OCI-M1 (cell line): ENCODE results near the gene C9orf43.
"Not testable (repeated sequence)": the region's sequence is repeated elsewhere in the genome, so short reads cannot be mapped to it uniquely, and the experiment has no call there.

ENCODE experiments used
- DNase-seq: peaks from one replicate; lab custom pipeline; 2025; lab: John Stamatoyannopoulos, UW

C9orf43 gene

GRCh38 chr9:113421726-113422125 lies 11.2 kb downstream of the C9orf43 start:
- DNase-seq: no peak

- no peak for DNase-seq
These were observed 14.5 kb downstream of the C9orf43 start for GRCh38 chr9:113425072-113425471.

- no peak for DNase-seq
These were observed 16.2 kb downstream of the C9orf43 start for GRCh38 chr9:113426701-113427100.

DNA sequence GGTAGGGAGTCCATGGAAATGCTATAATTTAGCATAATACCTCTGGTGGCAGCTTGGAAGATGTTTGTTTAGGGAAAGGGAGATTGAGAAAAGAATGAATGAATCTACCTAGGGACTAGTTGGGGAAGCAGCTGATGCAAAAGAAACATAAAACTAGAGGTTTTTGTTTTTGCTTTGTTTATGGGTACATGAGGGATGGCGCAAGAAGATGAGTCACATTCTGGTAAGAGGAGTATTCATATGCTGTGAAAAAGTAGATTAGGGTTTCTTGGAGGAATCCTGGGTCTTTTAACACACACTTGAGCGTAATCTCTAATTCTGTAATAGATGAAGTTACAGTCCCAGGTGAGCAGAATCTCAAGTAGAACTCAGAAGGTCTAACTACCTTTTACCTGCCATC lies 17.1 kb downstream of the C9orf43 start:
- peak; percentile 5 for DNase-seq

GRCh38 chr9:113428062-113428615 lies 17.6 kb downstream of the C9orf43 start:
- DNase-seq: no peak

DNA sequence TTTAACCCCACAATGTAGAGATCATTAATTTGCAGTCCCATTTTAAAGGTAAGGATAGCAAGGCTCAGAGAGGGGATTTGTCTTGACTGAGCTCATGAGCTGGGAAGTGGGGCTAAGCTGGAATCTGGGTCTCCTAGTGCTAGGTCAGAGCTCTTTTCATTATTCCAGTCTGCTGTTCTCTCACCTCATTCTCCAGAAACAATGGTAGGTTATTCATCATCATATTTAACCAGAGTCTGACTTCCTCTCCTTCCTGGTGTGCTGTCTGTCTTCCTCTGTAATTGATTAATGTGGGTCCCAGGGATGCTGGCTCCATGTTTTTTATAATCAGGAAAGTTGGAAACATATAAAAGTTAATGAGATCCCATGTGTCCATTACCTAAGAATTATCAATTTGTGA lies 20.6 kb downstream of the C9orf43 start:
- DNase-seq: no peak

DNA sequence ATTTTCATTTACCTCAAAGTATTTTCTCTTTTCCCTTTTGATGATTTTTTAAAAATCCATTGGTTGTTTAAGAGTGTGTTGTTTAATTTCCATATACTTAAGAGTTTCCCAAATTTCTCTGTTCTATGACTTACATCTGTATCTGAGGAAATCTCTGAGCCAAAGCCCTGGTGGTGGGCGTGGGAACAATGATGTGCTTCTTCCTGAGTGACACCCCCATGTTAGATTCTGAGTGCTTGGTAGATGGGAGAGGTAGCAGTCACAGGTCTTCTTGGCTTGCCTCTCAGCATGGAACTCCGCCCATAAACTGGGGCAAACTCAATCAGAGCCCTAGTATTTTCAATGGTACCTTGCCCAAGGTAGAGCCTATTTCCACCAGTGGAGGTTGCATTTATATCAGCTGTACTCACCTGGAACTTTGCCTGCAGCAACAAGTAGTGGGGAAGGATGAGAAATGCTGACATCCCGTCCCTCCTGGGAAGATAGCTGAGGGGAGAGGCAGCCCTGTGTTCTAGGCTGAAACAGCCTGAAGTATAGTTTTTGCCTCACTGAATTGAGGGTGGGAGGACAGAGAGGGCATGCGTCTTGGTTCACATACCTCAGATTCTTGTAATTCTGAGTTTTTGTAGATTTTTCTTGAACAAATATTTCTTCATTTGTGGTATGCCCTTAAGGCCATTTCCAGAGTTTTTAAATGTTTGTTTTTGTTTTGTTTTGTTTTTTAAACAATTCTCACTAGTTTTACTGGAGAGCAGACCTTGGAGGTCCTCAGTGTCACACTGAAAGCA lies 26.4 kb downstream of the C9orf43 start:
- no peak for DNase-seq

DNA sequence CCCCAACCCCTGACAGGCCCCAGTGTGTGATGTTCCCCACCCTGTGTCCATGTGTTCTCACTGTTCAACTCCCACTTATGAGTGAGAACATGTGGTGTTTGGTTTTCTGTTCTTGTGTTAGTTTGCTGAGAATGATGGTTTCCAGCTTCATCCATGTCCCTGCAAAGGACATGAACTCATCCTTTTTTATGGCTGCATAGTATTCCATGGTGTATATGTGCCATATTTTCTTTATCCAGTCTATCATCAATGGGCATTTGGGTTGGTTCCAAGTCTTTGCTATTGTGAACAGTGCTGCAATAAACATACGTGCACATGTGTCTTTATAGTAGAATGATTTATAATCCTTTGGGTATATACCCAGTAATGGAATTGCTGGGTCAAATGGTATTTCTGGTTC lies 27.2 kb downstream of the C9orf43 start:
- not testable (repeated sequence) for DNase-seq

DNA sequence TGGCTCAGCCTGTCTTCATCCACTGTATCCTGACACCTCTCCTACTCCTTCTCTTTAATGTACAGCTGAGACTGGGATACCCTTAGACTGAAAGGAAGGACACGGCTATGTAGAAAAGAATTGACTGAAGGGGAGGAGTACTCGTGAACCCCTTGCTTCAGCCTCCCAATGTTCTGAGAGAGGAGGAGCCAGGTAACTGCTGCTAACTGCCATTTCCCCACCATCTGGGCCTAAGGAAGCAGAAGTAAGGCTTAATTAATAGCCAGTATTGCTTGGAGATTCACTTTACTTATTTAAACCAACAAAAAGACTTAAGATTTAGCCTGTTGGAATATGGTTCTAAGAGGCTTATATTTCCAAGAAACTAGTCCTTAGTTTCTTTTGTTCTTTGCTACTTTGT lies 34.2 kb downstream of the C9orf43 start:
- DNase-seq: no peak

- DNase-seq: peak; percentile 64
These were observed 35.8 kb downstream of the C9orf43 start for GRCh38 chr9:113446323-113446740.

DNA sequence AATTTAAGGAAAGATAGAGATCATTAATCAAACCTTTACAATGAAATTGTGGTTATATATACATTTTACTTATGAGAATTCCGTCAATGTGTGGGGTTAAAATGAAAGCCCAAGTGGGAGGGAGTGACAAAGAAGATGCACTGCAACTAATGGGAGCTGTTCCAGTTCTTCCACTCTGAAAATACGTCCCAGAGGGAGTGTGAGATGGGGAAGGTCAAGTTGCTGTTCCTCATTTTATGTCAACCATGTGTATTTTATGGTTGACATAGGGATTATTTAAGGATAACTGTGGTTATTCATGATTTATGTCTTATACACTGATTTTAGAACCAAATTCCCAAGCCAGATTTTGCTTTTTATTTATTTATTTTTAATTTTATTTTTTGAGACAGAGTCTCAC lies 38.8 kb downstream of the C9orf43 start:
- DNase-seq: no peak

DNA sequence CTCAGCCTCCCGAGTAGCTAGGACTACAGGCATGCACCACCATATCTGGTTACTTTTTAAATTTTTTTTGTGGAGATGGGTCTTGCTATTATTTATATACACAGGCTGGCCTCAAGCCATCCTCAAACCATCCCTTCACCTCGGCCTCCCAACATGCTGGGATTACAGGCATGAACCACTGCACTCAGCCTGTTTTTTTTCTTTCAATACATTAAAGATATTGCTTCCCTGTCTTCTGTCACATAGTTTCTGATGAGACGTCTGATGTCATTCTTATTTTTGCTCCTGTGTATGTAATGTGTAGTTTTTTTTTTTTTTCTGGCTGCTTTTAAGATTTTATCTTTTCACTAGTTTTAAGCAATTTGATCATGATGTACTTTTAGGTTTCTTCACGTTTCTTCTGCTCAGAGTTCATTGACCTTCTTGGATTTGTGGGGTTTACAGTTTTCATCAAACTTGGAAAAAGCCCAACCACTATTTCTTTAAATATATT lies 41.6 kb downstream of the C9orf43 start:
- peak; percentile 5 for DNase-seq

- peak; percentile 93 for DNase-seq
These were observed 44.6 kb downstream of the C9orf43 start for GRCh38 chr9:113454914-113455761.

- DNase-seq: no peak
These were observed 45.7 kb downstream of the C9orf43 start for GRCh38 chr9:113456235-113456634.

DNA sequence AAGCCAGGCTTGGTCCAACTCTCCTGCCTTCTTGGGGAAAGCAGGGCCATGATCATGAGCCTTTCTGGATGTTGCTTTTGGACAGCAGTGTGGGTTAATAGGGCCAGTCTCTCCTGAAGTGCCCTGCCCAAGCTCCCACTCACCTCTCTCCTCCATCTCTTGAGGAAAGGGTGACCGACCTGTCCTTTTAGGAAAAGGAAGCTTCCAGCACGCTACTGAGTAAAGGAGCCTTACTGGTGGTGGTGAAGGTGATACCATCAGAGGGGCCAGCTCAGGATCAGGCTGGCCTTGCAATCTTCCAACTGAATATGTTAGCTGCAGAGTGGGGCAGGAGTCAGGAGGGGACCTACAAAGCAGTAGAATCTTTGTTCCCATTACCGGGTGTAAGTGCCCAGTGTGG lies 50.7 kb downstream of the C9orf43 start:
- DNase-seq: no peak

DNA sequence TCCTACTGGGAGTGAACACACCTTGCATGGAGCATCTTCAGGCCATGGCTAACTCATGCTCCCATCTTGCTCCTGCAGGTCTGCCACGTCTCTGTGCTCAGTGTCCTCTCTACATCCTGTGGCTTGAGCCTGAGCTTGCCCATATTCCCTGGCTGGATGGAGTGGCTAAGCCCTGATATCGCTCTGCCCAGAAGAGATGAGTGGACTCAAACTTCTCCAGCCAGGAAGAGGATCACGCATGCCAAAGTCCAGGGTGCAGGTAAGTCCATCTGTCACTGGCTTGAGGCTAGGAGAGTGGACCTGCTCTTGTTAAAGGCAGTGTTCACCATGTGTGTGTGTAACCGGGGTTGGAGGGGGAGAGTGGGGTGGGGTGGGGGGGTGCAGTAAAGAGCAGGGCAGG lies 51.4 kb downstream of the C9orf43 start:
- no peak for DNase-seq

DNA sequence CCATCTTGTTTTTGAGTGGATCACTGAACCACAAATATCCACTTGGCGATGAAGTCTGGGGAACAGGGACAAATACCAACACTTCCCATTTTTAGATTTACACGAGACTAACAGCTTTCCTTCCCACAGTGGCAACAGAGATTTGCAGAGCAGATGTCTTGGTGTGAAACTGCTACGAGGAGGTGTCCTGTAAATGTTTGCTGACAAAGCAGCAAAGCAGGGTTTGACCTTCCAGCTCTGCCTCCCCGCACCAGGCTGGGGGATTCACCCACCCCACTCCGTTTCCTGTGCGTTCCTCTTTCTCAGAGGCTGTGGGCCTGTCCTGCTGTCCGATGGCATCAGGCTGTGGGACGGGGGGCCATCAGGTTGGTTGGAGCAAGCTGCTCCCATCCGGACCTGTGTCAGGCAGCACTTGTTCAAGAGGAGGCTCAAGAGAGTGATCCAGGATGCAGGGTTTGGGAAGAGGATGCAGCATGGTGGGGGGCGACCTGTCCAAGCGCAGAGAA lies 52.3 kb downstream of the C9orf43 start:
- DNase-seq: no peak

DNA sequence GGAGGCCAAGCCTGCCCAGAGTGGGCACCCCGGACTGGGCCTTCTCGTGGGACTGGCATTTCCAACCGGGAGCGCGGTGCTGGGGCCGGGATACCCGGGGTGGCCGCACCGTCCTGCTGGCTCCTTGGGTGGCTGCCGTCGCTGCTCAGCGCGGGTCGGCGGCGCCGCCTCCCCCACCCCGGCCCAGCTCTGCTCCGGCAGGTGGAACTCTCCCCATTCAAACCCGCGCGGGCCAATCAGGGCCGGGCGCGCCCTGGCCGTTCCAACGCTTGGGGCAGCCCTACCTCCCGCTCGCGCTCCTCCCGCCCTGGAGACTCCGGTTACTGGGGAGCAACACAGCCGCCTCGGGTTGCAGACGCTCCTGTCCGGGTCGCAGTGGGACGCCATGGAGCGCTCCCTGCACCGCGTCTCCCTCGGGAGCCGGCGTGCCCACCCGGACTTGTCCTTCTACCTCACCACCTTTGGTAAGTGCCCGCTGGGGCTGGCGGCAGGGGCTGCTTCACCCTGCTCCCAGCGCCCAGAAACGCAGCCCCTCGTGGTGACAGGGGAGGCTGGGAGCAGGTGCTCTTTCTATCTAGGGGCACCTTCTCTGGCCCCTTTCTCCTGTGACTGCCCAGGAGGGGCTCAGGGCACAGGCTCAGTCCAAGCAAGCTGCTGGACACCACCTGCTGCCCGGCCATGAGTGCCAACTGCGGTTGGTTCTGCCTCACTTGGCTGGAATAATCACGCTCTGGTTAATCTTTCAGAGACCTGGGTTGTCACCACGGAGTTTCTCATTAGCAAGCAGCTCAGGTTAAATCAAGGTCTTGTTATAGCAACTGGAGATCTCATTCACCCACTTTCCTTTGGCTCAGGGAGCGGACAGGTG lies 53.1 kb downstream of the C9orf43 start, which contains the start of gene RGS3:
Gene RGS3 (plus strand): TSS at position 310 of the 868 bp plus-strand sequence. CDS start 76 bp downstream, at position 386.
- no peak for DNase-seq

DNA sequence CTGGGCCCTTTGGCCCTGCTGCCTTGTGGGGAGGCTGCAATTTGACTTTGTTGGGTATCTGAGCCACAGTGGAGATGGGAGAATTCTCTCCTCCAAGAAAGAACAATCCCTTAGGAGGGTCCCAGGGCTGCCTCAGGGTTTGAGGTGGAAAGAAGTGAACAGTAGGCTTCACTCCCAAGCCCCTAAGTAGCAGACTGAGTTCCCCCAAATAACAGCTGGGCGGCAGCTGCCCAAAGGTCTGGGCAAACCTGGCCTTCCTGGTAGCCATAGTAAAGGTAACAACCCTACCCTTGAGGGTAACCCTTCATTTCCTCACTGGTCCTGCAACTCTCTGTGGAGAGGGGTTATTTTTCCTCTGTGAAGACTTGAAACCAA lies 53.7 kb downstream of the C9orf43 start:
- DNase-seq: no peak

- DNase-seq: no peak
These were observed 55.1 kb downstream of the C9orf43 start for GRCh38 chr9:113465599-113466140.

- no peak for DNase-seq
These were observed 56.6 kb downstream of the C9orf43 start for GRCh38 chr9:113467183-113467582.
